Endothelial cell of umbilical vein (primary cell): ENCODE data around the gene MTCH1. TPM values are rescaled to one million over a fixed set of nuclear protein-coding genes. Genes with fewer than 3 reads are reported as not detected.

Experiments used
- BruUV-seq: library from RNA; stranded (reverse); fragments of 400-500 nt; replicated peaks from 2 replicates; lab custom pipeline; 2021; lab: Mats Ljungman, UMichigan
- CTCF ChIA-PET: fragments of 300-600, 350-600 bp; sonication (Branson Sonifier 250); formaldehyde crosslinking; loops from one replicate; lab custom pipeline; 2021; ENCODE audit warnings: antibody characterized with exemption, inconsistent platforms; lab: Charles Lee
- POLR2A ChIA-PET: fragments of 300-600, 350-600 bp; sonication (Branson Sonifier 250); formaldehyde crosslinking; loops from one replicate; lab custom pipeline; 2021; ENCODE audit warnings: antibody characterized with exemption, inconsistent platforms; lab: Charles Lee
- DNase-seq: peaks from one replicate; pipeline ENCODE4 v3.0.0-alpha.2; 2011; ENCODE audit warnings: low read depth, low spot score
- FAIRE-seq: peaks from 2 replicates; lab custom pipeline; 2011; peaks lifted over from hg19 to GRCh38; lab: Jason Lieb, UNC
- H2AFZ ChIP-seq: 2 replicates; pipeline ENCODE4 v1.6.0; 2012; ENCODE audit warnings: low read depth, low read length, control low read depth, inconsistent platforms
- H3K27ac ChIP-seq: 2 replicates; pipeline ENCODE4 v1.5.1; 2011; ENCODE audit warnings: low read depth, mild to moderate bottlenecking, control low read depth, low read length, moderate library complexity; ENCODE audit not compliant: insufficient read depth
- H3K27me3 ChIP-seq, 2 experiments: 2 replicates each; pipeline versions ENCODE4 v1.6.0 to v1.6.1; 2011; ENCODE audit warnings: low read length in 2 of 2, mixed read lengths in 1 of 2; ENCODE audit not compliant: control insufficient read depth in 2 of 2, insufficient read depth in 2 of 2
- H3K36me3 ChIP-seq, 2 experiments: 2 replicates in 1 of 2; 3 replicates in 1 of 2; pipeline ENCODE4 v1.5.1; 2011; ENCODE audit warnings: low read length in 2 of 2, mild to moderate bottlenecking in 1 of 2, moderate library complexity in 1 of 2; ENCODE audit not compliant: control insufficient read depth in 2 of 2, insufficient read depth in 2 of 2; ENCODE audit errors: extremely low read depth in 1 of 2
- H3K4me1 ChIP-seq: 3 replicates; pipeline ENCODE4 v1.5.1; 2011; ENCODE audit warnings: mild to moderate bottlenecking, low read length; ENCODE audit not compliant: control insufficient read depth, insufficient read depth; ENCODE audit errors: extremely low read depth
- H3K4me2 ChIP-seq: 2 replicates; pipeline ENCODE4 v1.6.1; 2011; ENCODE audit warnings: low read length, control low read depth, mixed read lengths; ENCODE audit not compliant: insufficient read depth
- H3K4me3 ChIP-seq, 3 experiments: fragments of 200-600 bp in 1 of 3; sonication (generic), shearing (Covaris generic) in 1 of 3; replicated peaks in 1 of 3; 2 replicates each; pipeline ENCODE4 v1.5.1; 2011 to 2016; ENCODE audit warnings: control low read depth in 3 of 3, low read length in 3 of 3, mild to moderate bottlenecking in 2 of 3, inconsistent platforms in 1 of 3, low read depth in 1 of 3, moderate library complexity in 1 of 3; ENCODE audit not compliant: insufficient read depth in 1 of 3
- H3K79me2 ChIP-seq: 2 replicates; pipeline ENCODE4 v1.6.0; 2012; ENCODE audit warnings: low read length, inconsistent platforms; ENCODE audit not compliant: control insufficient read depth, insufficient read depth
- H3K9ac ChIP-seq: replicated peaks from 2 replicates; pipeline ENCODE3; 2011; ENCODE audit warnings: low read length, control low read depth; ENCODE audit not compliant: insufficient read depth; ENCODE audit errors: extremely low read depth
- H3K9me1 ChIP-seq: replicated peaks from 3 replicates; pipeline ENCODE4 v1.6.0; 2011; ENCODE audit warnings: mild to moderate bottlenecking, low read length; ENCODE audit not compliant: control insufficient read depth, insufficient read depth; ENCODE audit errors: extremely low read depth
- H3K9me3 ChIP-seq: replicated peaks from 2 replicates; pipeline ENCODE4 v1.5.1; 2012; ENCODE audit warnings: low read length, inconsistent platforms; ENCODE audit not compliant: control insufficient read depth, insufficient read depth
- H4K20me1 ChIP-seq: replicated peaks from 2 replicates; pipeline ENCODE3; 2011; ENCODE audit warnings: mild to moderate bottlenecking, low read length; ENCODE audit not compliant: control insufficient read depth, insufficient read depth; ENCODE audit errors: extremely low read depth
- EZH2 ChIP-seq: IDR thresholded peaks from 2 replicates; pipeline ENCODE4 v1.6.1; 2012; ENCODE audit warnings: borderline replicate concordance, low read depth, mild to moderate bottlenecking, moderate library complexity, low read length, inconsistent platforms; ENCODE audit not compliant: severe bottlenecking
- FOS ChIP-seq: IDR thresholded peaks from 2 replicates; pipeline ENCODE4 v1.6.1; 2011; ENCODE audit warnings: mild to moderate bottlenecking, low read length, moderate library complexity, borderline replicate concordance; ENCODE audit not compliant: insufficient read depth
- GATA2 ChIP-seq: IDR thresholded peaks from 2 replicates; pipeline ENCODE4 v1.7.0; 2011; ENCODE audit warnings: low read depth, mild to moderate bottlenecking, moderate library complexity, mixed read lengths, low read length; ENCODE audit not compliant: insufficient read length, insufficient read depth
- JUN ChIP-seq: IDR thresholded peaks from 2 replicates; pipeline ENCODE4 v1.6.1; 2011; ENCODE audit warnings: borderline replicate concordance, low read depth; ENCODE audit not compliant: insufficient read length, insufficient read depth
- MYC ChIP-seq: IDR thresholded peaks from one replicate; pipeline ENCODE4 v1.6.1; 2011; ENCODE audit warnings: mild to moderate bottlenecking, low read depth, low read length
- POLR2A ChIP-seq: IDR thresholded peaks from 2 replicates; pipeline ENCODE4 v1.6.1; 2012; ENCODE audit warnings: low read depth, mild to moderate bottlenecking, control low read depth, low read length
- POLR2AphosphoS5 ChIP-seq: IDR thresholded peaks from 2 replicates; pipeline ENCODE4 v1.6.1; 2012; ENCODE audit warnings: low read depth, mild to moderate bottlenecking, control low read depth, low read length, moderate library complexity; ENCODE audit not compliant: insufficient read depth
- dilution Hi-C: fragments of 300-500 bp; cut with MboI; formaldehyde crosslinking; loops from one replicate; pipeline ENCODE4 v1.15.0; 2019; ENCODE audit warnings: low sequenced_read_pairs; ENCODE audit not compliant: extremely low pct_ligation_motif_present
- intact Hi-C: fragments of 100-400 bp; cut with micrococcal nuclease; formaldehyde crosslinking; loops from one replicate; pipeline ENCODE4 v1.10.0; 2022
- polyA plus RNA-seq, 4 experiments: library from polyadenylated mRNA; depleted of rRNA in 3 of 4; stranded (reverse) in 3 of 4; unstranded in 1 of 4; fragments of >200 nt; gene quantifications; 2 replicates each; pipeline versions ENCODE4 v1.2.1 to v1.2.3, GENCODE V29; 2011 to 2012; ENCODE audit warnings: missing spikeins in 1 of 4
- total RNA-seq: library from RNA; stranded (reverse); gene quantifications from 2 replicates; pipeline ENCODE4 v1.2.3, GENCODE V29; 2021
- TF ChIP-seq, protein P1 (sequence below), 2 donors: IDR thresholded peaks; 1 replicate in 1 of 2; 2 replicates in 1 of 2; pipeline ENCODE4 v1.5.1; 2011; ENCODE audit warnings: low read length in 2 of 2, mild to moderate bottlenecking in 2 of 2, moderate library complexity in 2 of 2, control low read depth in 1 of 2, inconsistent platforms in 1 of 2, low read depth in 1 of 2; ENCODE audit not compliant: insufficient read depth in 1 of 2; ENCODE audit errors: extremely low read depth in 1 of 2
- TF ChIP-seq, protein P2 (sequence below): IDR thresholded peaks from 2 replicates; pipeline ENCODE4 v1.6.1; 2011; ENCODE audit not compliant: insufficient read depth, insufficient read length

MTCH1 gene
- total and polyA plus RNA-seq, 2 donors (not counting 3 experiments of a cell fraction or from before 2014, with no cell fraction given) = 218 to 228 TPM

DNA sequence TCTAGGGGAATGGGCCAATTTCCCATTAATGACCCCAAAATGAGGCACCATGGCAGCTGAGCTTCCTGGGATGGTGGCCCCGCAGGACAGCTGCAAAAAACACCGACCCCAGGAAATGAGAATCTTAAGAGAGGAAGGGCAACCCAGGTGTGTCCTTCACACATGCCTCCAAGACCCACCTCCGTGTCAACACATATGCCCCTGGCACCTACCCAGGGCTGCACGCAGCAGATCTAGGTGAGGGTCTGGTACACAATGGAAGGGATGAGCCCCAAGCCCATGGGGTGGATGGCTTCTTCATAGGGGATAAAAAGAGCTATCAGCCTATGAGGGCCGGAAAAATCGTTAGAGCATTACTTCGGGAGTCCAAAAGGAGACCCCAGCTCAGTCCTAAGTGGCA lies 9.5 kb downstream of the MTCH1 start:
- intact Hi-C loops (no loop called here), dilution Hi-C loops (no loop called here)
- H4K20me1 ChIP-seq = no peaks in the 10 kb centered on the region
- H3K4me2 ChIP-seq = no peak overlapping the region
- H3K9ac ChIP-seq = no peak overlapping the region
- no peak overlapping the region for H3K27ac ChIP-seq
- no TSS peak for BruUV-seq
- POLR2A ChIA-PET = no interaction called here
- H3K4me1 ChIP-seq = no peaks in the 10 kb centered on the region
- H3K4me3 ChIP-seq = no peak overlapping the region
- H3K9me3 ChIP-seq = no peaks in the 10 kb centered on the region
- H3K9me1 ChIP-seq = no peaks in the 10 kb centered on the region
- CTCF ChIA-PET = interaction anchor here (1.0 to 5.3 kb wide), 2 partner anchors 42 to 76 kb away, joined by 3 to 40 read pairs; no protein-coding TSS in a partner anchor
- H3K36me3 ChIP-seq = peaks cover 32 to 74% of the 10 kb centered on the region in 2 experiments
- no peaks in the 10 kb centered on the region for H3K27me3 ChIP-seq
- peaks cover 35% of the 10 kb centered on the region for H3K79me2 ChIP-seq
- DNase-seq (no peak), FAIRE-seq (no peak)
- TF ChIP-seq POLR2A (no peak), POLR2AphosphoS5 (no peak), GATA2 (no peak), JUN (no peak), EZH2 (no peak), FOS (no peak), MYC (no peak)
- TF ChIP-seq, protein P1, sequence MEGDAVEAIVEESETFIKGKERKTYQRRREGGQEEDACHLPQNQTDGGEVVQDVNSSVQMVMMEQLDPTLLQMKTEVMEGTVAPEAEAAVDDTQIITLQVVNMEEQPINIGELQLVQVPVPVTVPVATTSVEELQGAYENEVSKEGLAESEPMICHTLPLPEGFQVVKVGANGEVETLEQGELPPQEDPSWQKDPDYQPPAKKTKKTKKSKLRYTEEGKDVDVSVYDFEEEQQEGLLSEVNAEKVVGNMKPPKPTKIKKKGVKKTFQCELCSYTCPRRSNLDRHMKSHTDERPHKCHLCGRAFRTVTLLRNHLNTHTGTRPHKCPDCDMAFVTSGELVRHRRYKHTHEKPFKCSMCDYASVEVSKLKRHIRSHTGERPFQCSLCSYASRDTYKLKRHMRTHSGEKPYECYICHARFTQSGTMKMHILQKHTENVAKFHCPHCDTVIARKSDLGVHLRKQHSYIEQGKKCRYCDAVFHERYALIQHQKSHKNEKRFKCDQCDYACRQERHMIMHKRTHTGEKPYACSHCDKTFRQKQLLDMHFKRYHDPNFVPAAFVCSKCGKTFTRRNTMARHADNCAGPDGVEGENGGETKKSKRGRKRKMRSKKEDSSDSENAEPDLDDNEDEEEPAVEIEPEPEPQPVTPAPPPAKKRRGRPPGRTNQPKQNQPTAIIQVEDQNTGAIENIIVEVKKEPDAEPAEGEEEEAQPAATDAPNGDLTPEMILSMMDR (IDR thresholded peaks at IDR 0.05; ENCODE audit: extremely low read depth in 1 of 2, insufficient read depth in 1 of 2, low read depth in 1 of 2, low read length in 2 of 2) = no peak
- TF ChIP-seq, protein P2, sequence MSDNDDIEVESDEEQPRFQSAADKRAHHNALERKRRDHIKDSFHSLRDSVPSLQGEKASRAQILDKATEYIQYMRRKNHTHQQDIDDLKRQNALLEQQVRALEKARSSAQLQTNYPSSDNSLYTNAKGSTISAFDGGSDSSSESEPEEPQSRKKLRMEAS = no peak
- no peak overlapping the region for H2AFZ ChIP-seq
